ENCODE measurements around the gene RASAL1. TPM values are rescaled to one million over a fixed set of nuclear protein-coding genes. Genes with fewer than 3 reads are reported as not detected.

Gene RASAL1
- total RNA-seq, 1 experiment from 2014 or later, result 14.9 TPM

DNA sequence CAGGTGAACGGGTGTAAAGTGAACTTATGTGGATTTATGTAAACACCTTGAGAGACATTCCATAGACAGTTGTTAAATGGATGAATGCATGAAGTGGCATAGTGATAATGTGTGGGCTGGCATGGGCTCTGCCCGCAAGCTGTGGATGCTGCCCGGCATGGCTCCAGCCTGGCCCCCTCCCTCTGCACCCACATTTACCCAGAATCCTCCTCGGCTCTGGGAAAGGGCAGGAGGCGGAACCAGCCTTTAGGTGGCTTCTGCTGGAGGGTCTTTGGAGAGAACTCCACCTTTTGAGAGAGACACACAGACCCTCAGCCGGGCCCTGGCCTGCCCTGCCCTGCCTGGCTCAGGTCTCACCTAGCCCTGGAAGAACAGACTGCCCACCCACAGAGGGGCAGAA, 18.7 kb downstream of the RASAL1 start:
- BruUV-seq (replicated peaks), result no TSS peak
- no peaks in the 10 kb centered on the region for H3K4me1 ChIP-seq (replicated peaks; ENCODE audit: insufficient read depth)
- no peaks in the 10 kb centered on the region for H3K9me3 ChIP-seq (ENCODE audit: insufficient read depth, low read depth)
- ChIA-PET POLR2A (ENCODE audit: unreplicated experiment) (no interaction called here), CTCF (no interaction called here)
- no peak overlapping the region for H3K4me3 ChIP-seq
- H3K36me3 ChIP-seq (ENCODE audit: low read depth), result no peaks in the 10 kb centered on the region
- no peak for DNase-seq
- H3K4me2 ChIP-seq, result no peak overlapping the region
- H3K79me2 ChIP-seq (ENCODE audit: low read depth), result no peaks in the 10 kb centered on the region
- intact Hi-C loops (cut with micrococcal nuclease; ENCODE audit: unreplicated experiment), result no loop called here
- H2AFZ ChIP-seq, result no peak overlapping the region
- H3F3A ChIP-seq (ENCODE audit: insufficient read depth, low read depth), result no peaks in the 10 kb centered on the region; the same call in 1 of the 2 replicates
- no peaks in the 10 kb centered on the region for H3K9me2 ChIP-seq (ENCODE audit: insufficient read depth)
- no peak overlapping the region for H3K27ac ChIP-seq
- H3K27me3 ChIP-seq (ENCODE audit: insufficient read depth, low read depth), result no peaks in the 10 kb centered on the region
- H4K20me1 ChIP-seq (ENCODE audit: insufficient read depth), result no peaks in the 10 kb centered on the region
- TF ChIP-seq, protein P1, sequence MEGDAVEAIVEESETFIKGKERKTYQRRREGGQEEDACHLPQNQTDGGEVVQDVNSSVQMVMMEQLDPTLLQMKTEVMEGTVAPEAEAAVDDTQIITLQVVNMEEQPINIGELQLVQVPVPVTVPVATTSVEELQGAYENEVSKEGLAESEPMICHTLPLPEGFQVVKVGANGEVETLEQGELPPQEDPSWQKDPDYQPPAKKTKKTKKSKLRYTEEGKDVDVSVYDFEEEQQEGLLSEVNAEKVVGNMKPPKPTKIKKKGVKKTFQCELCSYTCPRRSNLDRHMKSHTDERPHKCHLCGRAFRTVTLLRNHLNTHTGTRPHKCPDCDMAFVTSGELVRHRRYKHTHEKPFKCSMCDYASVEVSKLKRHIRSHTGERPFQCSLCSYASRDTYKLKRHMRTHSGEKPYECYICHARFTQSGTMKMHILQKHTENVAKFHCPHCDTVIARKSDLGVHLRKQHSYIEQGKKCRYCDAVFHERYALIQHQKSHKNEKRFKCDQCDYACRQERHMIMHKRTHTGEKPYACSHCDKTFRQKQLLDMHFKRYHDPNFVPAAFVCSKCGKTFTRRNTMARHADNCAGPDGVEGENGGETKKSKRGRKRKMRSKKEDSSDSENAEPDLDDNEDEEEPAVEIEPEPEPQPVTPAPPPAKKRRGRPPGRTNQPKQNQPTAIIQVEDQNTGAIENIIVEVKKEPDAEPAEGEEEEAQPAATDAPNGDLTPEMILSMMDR (conservative IDR thresholded peaks at IDR 0.05), result no peak
- TF ChIP-seq EZH2 (IDR thresholded peaks at IDR 0.05; ENCODE audit: low read depth), result no peak

DNA sequence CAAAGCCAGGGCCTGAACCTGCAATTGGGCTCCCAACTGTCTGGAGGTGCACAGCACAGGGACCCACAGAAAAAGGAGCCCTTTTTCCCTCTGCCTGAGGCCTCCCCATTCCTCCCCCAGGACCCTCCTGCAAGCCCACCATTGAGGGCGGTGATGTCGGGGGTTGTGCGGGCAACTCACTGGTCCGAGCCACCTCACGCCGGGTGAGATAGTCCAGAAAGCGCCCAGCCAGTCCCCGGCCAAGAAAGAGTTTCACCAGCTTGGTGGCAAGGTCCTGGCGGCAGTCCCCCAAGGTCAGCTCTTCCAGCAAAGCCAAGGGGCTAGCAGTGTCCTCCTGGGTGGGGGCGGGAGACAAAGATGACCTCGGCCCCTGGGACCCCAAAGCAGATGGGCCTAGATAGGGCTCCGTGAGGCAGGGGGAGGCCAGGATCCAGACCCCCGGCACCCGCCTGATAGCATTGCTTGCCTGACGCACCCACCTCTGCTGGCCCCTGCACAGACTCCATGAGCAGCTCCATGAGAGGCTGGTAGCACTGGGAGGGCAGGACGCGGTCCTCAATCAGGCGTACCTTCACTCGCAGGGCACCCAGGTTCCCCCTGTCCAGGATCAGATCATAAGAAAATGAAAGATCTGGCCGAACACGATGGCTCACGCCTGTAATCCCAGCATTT, 20.0 kb downstream of the RASAL1 start:
- H3K27me3 ChIP-seq (ENCODE audit: insufficient read depth, low read depth), result no peaks in the 10 kb centered on the region
- H2AFZ ChIP-seq, result no peak overlapping the region
- no peaks in the 10 kb centered on the region for H3K9me3 ChIP-seq (ENCODE audit: insufficient read depth, low read depth)
- H3K9me2 ChIP-seq (ENCODE audit: insufficient read depth), result no peaks in the 10 kb centered on the region
- no peak overlapping the region for H3K4me3 ChIP-seq
- POLR2A ChIA-PET (ENCODE audit: unreplicated experiment), result interaction anchor here (0.6 kb wide), 1 partner anchor 837 kb away, joined by 3 read pairs; no protein-coding TSS in a partner anchor
- H3K4me2 ChIP-seq, result no peak overlapping the region
- no peaks in the 10 kb centered on the region for H3K36me3 ChIP-seq (ENCODE audit: low read depth)
- H3K79me2 ChIP-seq (ENCODE audit: low read depth), result no peaks in the 10 kb centered on the region
- no peaks in the 10 kb centered on the region for H3K4me1 ChIP-seq (replicated peaks; ENCODE audit: insufficient read depth)
- H3F3A ChIP-seq (ENCODE audit: insufficient read depth, low read depth), result no peaks in the 10 kb centered on the region; the same call in 1 of the 2 replicates
- H4K20me1 ChIP-seq (ENCODE audit: insufficient read depth), result no peaks in the 10 kb centered on the region
- DNase-seq, result no peak
- intact Hi-C loops (cut with micrococcal nuclease; ENCODE audit: unreplicated experiment), result no loop called here
- H3K27ac ChIP-seq, result no peak overlapping the region
- TF ChIP-seq, protein P1 (conservative IDR thresholded peaks at IDR 0.05), result no peak
- CTCF ChIA-PET, result no interaction called here
- BruUV-seq (replicated peaks), result no TSS peak

DNA sequence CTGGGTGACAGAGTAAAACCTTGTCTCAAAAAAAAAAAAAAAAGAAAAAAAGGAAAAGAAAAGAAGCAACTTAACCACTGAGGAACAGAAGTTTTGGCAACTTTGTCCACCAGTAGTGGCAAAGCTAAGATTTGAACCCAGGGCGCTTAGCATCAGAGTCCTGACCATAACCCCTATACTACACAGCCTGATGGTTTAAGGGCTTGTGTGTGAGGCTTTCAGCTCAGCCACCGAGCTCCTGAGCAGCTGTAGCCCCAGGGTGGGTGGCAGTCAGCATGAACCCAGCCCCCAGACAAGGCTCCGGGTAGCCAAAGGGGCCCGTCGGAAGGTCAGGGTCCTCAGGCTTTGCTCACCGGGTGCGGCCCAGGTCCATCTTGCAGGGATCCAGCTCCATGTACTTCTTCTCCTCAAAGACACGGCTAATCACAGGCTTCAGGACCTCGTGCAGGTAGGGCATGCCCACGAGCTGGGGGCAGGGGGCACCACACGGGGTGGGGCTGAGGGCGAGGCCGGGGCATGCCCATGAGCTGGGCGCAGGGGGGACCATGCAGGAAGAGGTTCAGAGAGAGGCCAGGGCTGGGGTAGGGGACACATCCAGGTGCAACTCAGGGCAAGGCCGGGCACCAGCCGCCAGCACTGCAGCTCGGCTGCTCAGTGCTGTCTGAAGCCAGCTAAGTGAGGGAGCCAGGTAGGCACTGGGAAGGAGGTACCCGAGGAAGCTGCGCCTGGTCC, 20.9 kb downstream of the RASAL1 start:
- Histone ChIP-seq H3K36me3 (ENCODE audit: low read depth) (no peaks in the 10 kb centered on the region), H3K4me3 (no peak overlapping the region), H3K27ac (no peak overlapping the region), H3F3A (ENCODE audit: insufficient read depth, low read depth) (no peaks in the 10 kb centered on the region; the same call in 1 of the 2 replicates), H3K9me3 (ENCODE audit: insufficient read depth, low read depth) (no peaks in the 10 kb centered on the region), H3K27me3 (ENCODE audit: insufficient read depth, low read depth) (no peaks in the 10 kb centered on the region), H3K79me2 (ENCODE audit: low read depth) (no peaks in the 10 kb centered on the region), H3K4me1 (replicated peaks; ENCODE audit: insufficient read depth) (no peaks in the 10 kb centered on the region), H2AFZ (no peak overlapping the region), H3K9me2 (ENCODE audit: insufficient read depth) (no peaks in the 10 kb centered on the region), H4K20me1 (ENCODE audit: insufficient read depth) (no peaks in the 10 kb centered on the region), H3K4me2 (no peak overlapping the region)
- BruUV-seq (replicated peaks), result no TSS peak
- ChIA-PET CTCF (no interaction called here), POLR2A (ENCODE audit: unreplicated experiment) (no interaction called here)
- TF ChIP-seq, protein P1 (conservative IDR thresholded peaks at IDR 0.05), result no peak
- TF ChIP-seq EZH2 (IDR thresholded peaks at IDR 0.05; ENCODE audit: low read depth), result no peak
- intact Hi-C loops (cut with micrococcal nuclease; ENCODE audit: unreplicated experiment), result no loop called here
- DNase-seq, result no peak

Measured in PC-9 (cell line).